PC-3 (cell line): ENCODE results near the gene TRIM10. TPM values are rescaled to one million over a fixed set of nuclear protein-coding genes. Genes with fewer than 3 reads are reported as not detected.

Source experiments
- ATAC-seq: fragments of 200-7000 bp; cut with Tn5 transposase; 2 replicates; pipeline ENCODE4 v1.9.1; 2020; ENCODE audit warnings: mild to moderate bottlenecking, moderate library complexity
- BruUV-seq: library from RNA; stranded (reverse); fragments of 400-500 nt; replicated peaks from 2 replicates; lab custom pipeline; 2021; lab: Mats Ljungman, UMichigan
- CTCF ChIA-PET: fragments of 300-600 bp; sonication (Branson Sonifier 250); formaldehyde crosslinking; loops from one replicate; lab custom pipeline; 2022; ENCODE audit warnings: antibody characterized with exemption; lab: Charles Lee
- POLR2A ChIA-PET: fragments of 300-600 bp; sonication (Branson Sonifier 250); formaldehyde crosslinking; loops from one replicate; lab custom pipeline; 2022; ENCODE audit warnings: antibody characterized with exemption; ENCODE audit not compliant: unreplicated experiment; lab: Charles Lee
- DNase-seq: peaks from one replicate; pipeline ENCODE4 v3.0.0-alpha.2; 2015
- H2AFZ ChIP-seq: fragments of 300-600 bp; sonication (generic); 2 replicates; pipeline ENCODE4 v1.6.0; 2016; ENCODE audit warnings: antibody characterized with exemption, low read length
- H3F3A ChIP-seq: fragments of 300-600 bp; sonication (generic); one replicate; pipeline ENCODE4 v1.6.0; 2017; ENCODE audit warnings: antibody characterized with exemption, low read length, control low read depth, mild to moderate bottlenecking; ENCODE audit not compliant: unreplicated experiment
- H3K27ac ChIP-seq: fragments of 300-600 bp; sonication (generic); 2 replicates; pipeline ENCODE4 v1.5.1; 2016; ENCODE audit warnings: mild to moderate bottlenecking, low read length
- H3K27me3 ChIP-seq: fragments of 300-600 bp; sonication (generic); 2 replicates; pipeline ENCODE4 v1.6.1; 2016; ENCODE audit warnings: low read length, mixed read lengths
- H3K36me3 ChIP-seq: fragments of 300-600 bp; sonication (generic); 2 replicates; pipeline ENCODE4 v1.6.1; 2016; ENCODE audit warnings: low read depth, mixed run types, low read length, mixed read lengths
- H3K4me1 ChIP-seq: fragments of 300-600 bp; sonication (generic); 2 replicates; pipeline ENCODE4 v1.5.1; 2016; ENCODE audit warnings: low read length; ENCODE audit not compliant: insufficient read depth
- H3K4me2 ChIP-seq: fragments of 300-600 bp; sonication (generic); 2 replicates; pipeline ENCODE4 v1.6.0; 2016; ENCODE audit warnings: low read length
- H3K4me3 ChIP-seq: fragments of 300-600 bp; sonication (generic); 2 replicates; pipeline ENCODE4 v1.5.1; 2016; ENCODE audit warnings: mild to moderate bottlenecking, low read length, mixed read lengths
- H3K79me2 ChIP-seq: fragments of 300-600 bp; sonication (generic); 2 replicates; pipeline ENCODE4 v1.6.1; 2017; ENCODE audit warnings: low read length, mixed read lengths
- H3K9ac ChIP-seq: fragments of 300-600 bp; sonication (generic); 2 replicates; pipeline ENCODE4 v1.6.0; 2016; ENCODE audit warnings: mild to moderate bottlenecking, low read length
- H3K9me2 ChIP-seq: fragments of 300-600 bp; sonication (generic); replicated peaks from 2 replicates; pipeline ENCODE4 v1.6.1; 2016; ENCODE audit warnings: mixed run types, low read length, mixed read lengths
- H3K9me3 ChIP-seq: fragments of 300-600 bp; sonication (generic); 2 replicates; pipeline ENCODE4 v1.6.1; 2016; ENCODE audit warnings: low read length, mixed read lengths
- H4K20me1 ChIP-seq: fragments of 300-600 bp; sonication (generic); 2 replicates; pipeline ENCODE4 v1.6.1; 2016; ENCODE audit warnings: low read length, mixed read lengths
- CTCF ChIP-seq: fragments of 300-600 bp; sonication (generic); conservative IDR thresholded peaks from 2 replicates; pipeline ENCODE4 v1.5.1; 2017; ENCODE audit warnings: antibody characterized with exemption, low read depth, mild to moderate bottlenecking, low read length
- EZH2 ChIP-seq: fragments of 300-600 bp; sonication (generic); IDR thresholded peaks from one replicate; pipeline ENCODE4 v1.6.1; 2017; ENCODE audit warnings: antibody characterized with exemption, mild to moderate bottlenecking, low read length; ENCODE audit not compliant: unreplicated experiment
- EZH2phosphoT487 ChIP-seq: fragments of 300-600 bp; sonication (generic); IDR thresholded peaks from 2 replicates; pipeline ENCODE4 v1.6.1; 2018; ENCODE audit warnings: mild to moderate bottlenecking, antibody characterized with exemption, low read length, borderline replicate concordance
- intact Hi-C: fragments of 100-400 bp; cut with micrococcal nuclease; formaldehyde crosslinking; loops from 2 replicates; pipeline ENCODE4 v1.9.0; 2023
- total RNA-seq: library from RNA; depleted of rRNA; stranded (reverse); fragments of >200 nt; gene quantifications from 2 replicates; pipeline ENCODE4 v1.2.3, GENCODE V29; 2014; rRNA removed

TRIM10 gene
- total RNA-seq, 1 experiment from 2014 or later = not detected

- Histone ChIP-seq H2AFZ (peak overlapping the region; percentile 99), H3K27me3 (no peaks in the 10 kb centered on the region), H3K4me1 (peaks cover 31% of the 10 kb centered on the region), H3K9me2 (no peaks in the 10 kb centered on the region), H3K4me3 (peak overlapping the region; percentile 75), H4K20me1 (no peaks in the 10 kb centered on the region), H3K27ac (no peak overlapping the region), H3F3A (no peaks in the 10 kb centered on the region), H3K4me2 (peak overlapping the region; percentile 90), H3K36me3 (no peaks in the 10 kb centered on the region), H3K9ac (0 out of 2 replicates have a peak overlapping the region, but pooled peaks have one; percentile 7), H3K9me3 (no peaks in the 10 kb centered on the region), H3K79me2 (no peaks in the 10 kb centered on the region)
- intact Hi-C loops = loop anchor here (2.0 kb wide), 1 partner anchor 36 kb away; the partner anchor contains the start of gene PPP1R11
- CTCF ChIA-PET = interaction anchor here (0.7 to 4.8 kb wide), 4 partner anchors 26 to 65 kb away, joined by 3 to 107 read pairs (median 3); partner anchors contain the start of gene POLR1H
- DNase-seq (peak; percentile 7), ATAC-seq (no peak; the same call in 1 of the 2 replicates)
- POLR2A ChIA-PET = interaction anchor here (1.0 kb wide), 1 partner anchor 42 kb away, joined by 5 read pairs; the partner anchor contains the start of gene POLR1H
- TF ChIP-seq CTCF = no peak
- TF ChIP-seq EZH2 = no peak
- no peak for TF ChIP-seq EZH2phosphoT487
- no TSS peak for BruUV-seq
Measured at GRCh38 chr6:30102414-30102969, 58.5 kb downstream of the TRIM10 start.

Other genes starting within 250 kb of the TRIM10 start
- gene HLA-A, start 218.7 kb downstream of the TRIM10 start, total RNA-seq = 426 and 435 TPM in 2 replicates
- gene POLR1H, start 99.9 kb downstream of the TRIM10 start, total RNA-seq = 26.3 and 40.0 TPM in 2 replicates
- 49.5 and 58.8 TPM in 2 replicates for gene PPP1R11, start 94.0 kb downstream of the TRIM10 start, total RNA-seq
- 2.0 and 4.2 TPM in 2 replicates for gene RNF39, start 85.4 kb downstream of the TRIM10 start, total RNA-seq
- 0.11 and 0.52 TPM in 2 replicates for gene TRIM31, start 48.1 kb downstream of the TRIM10 start, total RNA-seq
- not detected in 2 replicates for gene TRIM40, start 25.1 kb downstream of the TRIM10 start, total RNA-seq
- not detected in 2 replicates for gene TRIM15, start 2.3 kb upstream of the TRIM10 start, total RNA-seq
- gene TRIM26, start 52.2 kb upstream of the TRIM10 start, total RNA-seq = 48.1 and 56.0 TPM in 2 replicates
- 17.9 and 24.8 TPM in 2 replicates for gene TRIM39, start 165.7 kb upstream of the TRIM10 start, total RNA-seq
- gene RPP21, start 183.9 kb upstream of the TRIM10 start, total RNA-seq = 151 and 161 TPM in 2 replicates